Upper lobe of left lung (tissue), 4 donors: ENCODE data around the gene CNTFR.

ENCODE experiments used
- POLR2A ChIP-seq, 4 donors: fragments of 450-650 bp; IDR thresholded peaks; one replicate each; pipeline ENCODE4 v1.5.1; 2016 to 2017; ENCODE audit warnings: antibody characterized with exemption in 4 of 4, mild to moderate bottlenecking in 2 of 4
- TF ChIP-seq, protein P1 (sequence below), 6 experiments: fragments of 450-650 bp in 4 of 6; fragments of 200-600 bp in 2 of 6; sonication (generic) in 2 of 6; IDR thresholded peaks; one replicate each; pipeline ENCODE4 v1.5.1; 2016 to 2019; ENCODE audit warnings: antibody characterized with exemption in 6 of 6

DNA sequence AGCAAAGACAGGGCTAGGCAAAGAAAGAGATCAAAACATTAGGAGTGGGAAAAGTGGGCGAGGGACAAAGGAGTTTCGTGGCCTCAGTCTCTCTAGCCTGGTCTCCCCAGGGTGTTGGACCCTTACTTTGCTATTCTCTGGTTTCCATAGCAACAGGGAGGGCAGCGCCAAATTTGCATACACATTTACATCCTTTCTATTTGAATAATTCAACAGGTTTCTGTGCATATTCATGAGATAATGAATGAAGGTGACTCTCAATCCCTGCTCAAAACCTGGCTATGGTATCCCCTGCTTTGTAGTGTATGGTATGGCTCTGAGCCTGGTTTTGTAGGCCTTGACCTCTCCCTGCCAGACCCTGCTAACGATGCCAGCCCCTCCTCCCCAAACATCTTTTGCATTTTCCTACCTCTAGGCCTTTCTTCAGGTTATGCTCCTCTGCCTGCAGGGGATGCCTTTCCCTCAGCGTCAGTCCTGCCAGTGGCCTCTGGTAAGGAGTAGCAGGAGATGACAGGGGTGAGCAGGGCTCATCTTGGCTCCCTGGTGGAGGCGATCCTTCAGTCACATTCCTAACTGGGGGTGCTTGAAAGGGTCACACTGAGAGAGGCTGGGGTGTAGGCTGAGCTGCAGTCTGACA lies 12.5 kb upstream of the CNTFR start:
- TF ChIP-seq, protein P1, sequence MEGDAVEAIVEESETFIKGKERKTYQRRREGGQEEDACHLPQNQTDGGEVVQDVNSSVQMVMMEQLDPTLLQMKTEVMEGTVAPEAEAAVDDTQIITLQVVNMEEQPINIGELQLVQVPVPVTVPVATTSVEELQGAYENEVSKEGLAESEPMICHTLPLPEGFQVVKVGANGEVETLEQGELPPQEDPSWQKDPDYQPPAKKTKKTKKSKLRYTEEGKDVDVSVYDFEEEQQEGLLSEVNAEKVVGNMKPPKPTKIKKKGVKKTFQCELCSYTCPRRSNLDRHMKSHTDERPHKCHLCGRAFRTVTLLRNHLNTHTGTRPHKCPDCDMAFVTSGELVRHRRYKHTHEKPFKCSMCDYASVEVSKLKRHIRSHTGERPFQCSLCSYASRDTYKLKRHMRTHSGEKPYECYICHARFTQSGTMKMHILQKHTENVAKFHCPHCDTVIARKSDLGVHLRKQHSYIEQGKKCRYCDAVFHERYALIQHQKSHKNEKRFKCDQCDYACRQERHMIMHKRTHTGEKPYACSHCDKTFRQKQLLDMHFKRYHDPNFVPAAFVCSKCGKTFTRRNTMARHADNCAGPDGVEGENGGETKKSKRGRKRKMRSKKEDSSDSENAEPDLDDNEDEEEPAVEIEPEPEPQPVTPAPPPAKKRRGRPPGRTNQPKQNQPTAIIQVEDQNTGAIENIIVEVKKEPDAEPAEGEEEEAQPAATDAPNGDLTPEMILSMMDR (IDR thresholded peaks at IDR 0.05) = no peak
- no peak for TF ChIP-seq POLR2A (IDR thresholded peaks at IDR 0.05)
